ENCODE results near the gene DGUOK. TPM values are rescaled to one million over a fixed set of nuclear protein-coding genes. Genes with fewer than 3 reads are reported as not detected.

Gene DGUOK
- total RNA-seq, 1 experiment from 2014 or later, result 70.7 TPM

GRCh38 chr2:73998451-73998850, 71.8 kb downstream of the DGUOK start:
- intact Hi-C loops (cut with micrococcal nuclease; ENCODE audit: unreplicated experiment), result no loop called here
- H3K4me1 ChIP-seq, result peaks cover 23% of the 10 kb centered on the region
- ChIA-PET CTCF (no interaction called here), POLR2A (no interaction called here)
- Mint-ChIP-seq H3K27me3 (ENCODE audit: insufficient read depth, unreplicated experiment) (no peaks in the 10 kb centered on the region), H3K27ac (ENCODE audit: unreplicated experiment) (no peak overlapping the region), H3K36me3 (ENCODE audit: insufficient read depth, unreplicated experiment) (peaks cover 5% of the 10 kb centered on the region), H3K9me3 (ENCODE audit: unreplicated experiment) (no peaks in the 10 kb centered on the region), H3K4me1 (ENCODE audit: low read depth, unreplicated experiment) (peaks cover 34% of the 10 kb centered on the region), H3K4me3 (ENCODE audit: unreplicated experiment) (no peak overlapping the region)
- no peak overlapping the region for H3K4me3 ChIP-seq (ENCODE audit: low read depth, low read length)
- TF ChIP-seq CTCF (IDR thresholded peaks at IDR 0.05; ENCODE audit: insufficient read depth in 1 of 2, low read depth in 1 of 2, low read length in 1 of 2, severe bottlenecking in 1 of 2, unreplicated experiment in 1 of 2), result no peak
- H3K36me3 ChIP-seq (ENCODE audit: control insufficient read depth, insufficient read depth, low read length), result peaks cover 2% of the 10 kb centered on the region
- no peaks in the 10 kb centered on the region for H3K9me3 ChIP-seq
- H3K27me3 ChIP-seq (replicated peaks; ENCODE audit: control insufficient read depth, insufficient read depth, low read length), result no peaks in the 10 kb centered on the region
- DNase-seq, result no peak
- no TSS peak for BruUV-seq (replicated peaks)

- H3K27ac Mint-ChIP-seq (ENCODE audit: unreplicated experiment), result peak overlapping the region; percentile 68
- intact Hi-C loops (cut with micrococcal nuclease; ENCODE audit: unreplicated experiment), result no loop called here
- no peak overlapping the region for H3K4me3 ChIP-seq (ENCODE audit: low read depth, low read length)
- peaks cover 23% of the 10 kb centered on the region for H3K4me1 ChIP-seq
- peaks cover 5% of the 10 kb centered on the region for H3K36me3 Mint-ChIP-seq (ENCODE audit: insufficient read depth, unreplicated experiment)
- POLR2A ChIA-PET, result no interaction called here
- no TSS peak for BruUV-seq (replicated peaks)
- no peak overlapping the region for H3K4me3 Mint-ChIP-seq (ENCODE audit: unreplicated experiment)
- H3K9me3 ChIP-seq, result no peaks in the 10 kb centered on the region
- TF ChIP-seq CTCF (IDR thresholded peaks at IDR 0.05; ENCODE audit: insufficient read depth in 1 of 2, low read depth in 1 of 2, low read length in 1 of 2, severe bottlenecking in 1 of 2, unreplicated experiment in 1 of 2), result no peak
- H3K27me3 ChIP-seq (replicated peaks; ENCODE audit: control insufficient read depth, insufficient read depth, low read length), result no peaks in the 10 kb centered on the region
- peaks cover 2% of the 10 kb centered on the region; the same call in 1 of the 2 replicates for H3K36me3 ChIP-seq (ENCODE audit: control insufficient read depth, insufficient read depth, low read length)
- peaks cover 34% of the 10 kb centered on the region for H3K4me1 Mint-ChIP-seq (ENCODE audit: low read depth, unreplicated experiment)
- H3K9me3 Mint-ChIP-seq (ENCODE audit: unreplicated experiment), result no peaks in the 10 kb centered on the region
- H3K27me3 Mint-ChIP-seq (ENCODE audit: insufficient read depth, unreplicated experiment), result no peaks in the 10 kb centered on the region
- DNase-seq, result no peak
- CTCF ChIA-PET, result no interaction called here
Measured at GRCh38 chr2:73998933-73999332, 72.3 kb downstream of the DGUOK start.

GRCh38 chr2:73999881-74000597, 73.4 kb downstream of the DGUOK start:
- Mint-ChIP-seq H3K9me3 (ENCODE audit: unreplicated experiment) (no peaks in the 10 kb centered on the region), H3K4me1 (ENCODE audit: low read depth, unreplicated experiment) (peaks cover 34% of the 10 kb centered on the region), H3K36me3 (ENCODE audit: insufficient read depth, unreplicated experiment) (peaks cover 5% of the 10 kb centered on the region), H3K27me3 (ENCODE audit: insufficient read depth, unreplicated experiment) (no peaks in the 10 kb centered on the region), H3K4me3 (ENCODE audit: unreplicated experiment) (no peak overlapping the region), H3K27ac (ENCODE audit: unreplicated experiment) (peak overlapping the region; percentile 68)
- Histone ChIP-seq H3K9me3 (no peaks in the 10 kb centered on the region), H3K4me3 (ENCODE audit: low read depth, low read length) (no peak overlapping the region), H3K4me1 (peaks cover 23% of the 10 kb centered on the region), H3K27me3 (replicated peaks; ENCODE audit: control insufficient read depth, insufficient read depth, low read length) (no peaks in the 10 kb centered on the region), H3K36me3 (ENCODE audit: control insufficient read depth, insufficient read depth, low read length) (peaks cover 2% of the 10 kb centered on the region; the same call in 1 of the 2 replicates)
- DNase-seq, result peak; percentile 49 to 66
- intact Hi-C loops (cut with micrococcal nuclease; ENCODE audit: unreplicated experiment), result no loop called here
- ChIA-PET POLR2A (interaction anchor here (0.7 kb wide), 1 partner anchor 122 kb away, joined by 12 read pairs; no protein-coding TSS in a partner anchor), CTCF (no interaction called here)
- TF ChIP-seq CTCF (IDR thresholded peaks at IDR 0.05; ENCODE audit: insufficient read depth in 1 of 2, low read depth in 1 of 2, low read length in 1 of 2, severe bottlenecking in 1 of 2, unreplicated experiment in 1 of 2), result no peak
- no TSS peak for BruUV-seq (replicated peaks)
